ENCODE data around the gene NARS2. TPM values are rescaled to one million over a fixed set of nuclear protein-coding genes. Genes with fewer than 3 reads are reported as not detected.

Gene NARS2
- total RNA-seq, 1 donor from 2014 or later, result 17.5 TPM

- no peak for TF ChIP-seq CTCF (IDR thresholded peaks at IDR 0.05; ENCODE audit: borderline replicate concordance)
- no peaks in the 10 kb centered on the region for H3K9me3 ChIP-seq (replicated peaks)
Measured at GRCh38 chr11:78450866-78451265, 123.8 kb downstream of the NARS2 start.

GRCh38 chr11:78449866-78450265, 124.8 kb downstream of the NARS2 start:
- Histone ChIP-seq H3K4me3 (no peak overlapping the region), H3K27ac (replicated peaks) (no peak overlapping the region), H3K4me1 (no peaks in the 10 kb centered on the region), H3K36me3 (no peaks in the 10 kb centered on the region), H3K9me3 (replicated peaks) (no peaks in the 10 kb centered on the region), H3K27me3 (ENCODE audit: low read depth) (no peaks in the 10 kb centered on the region)
- no peak for DNase-seq
- no peak for TF ChIP-seq CTCF (IDR thresholded peaks at IDR 0.05; ENCODE audit: borderline replicate concordance)
- intact Hi-C loops (cut with micrococcal nuclease), result no loop called here

More at GRCh38 chr11:78450866-78451265, 123.8 kb downstream of the NARS2 start:
- Histone ChIP-seq H3K27ac (replicated peaks) (no peak overlapping the region), H3K4me3 (no peak overlapping the region), H3K4me1 (no peaks in the 10 kb centered on the region), H3K36me3 (no peaks in the 10 kb centered on the region), H3K27me3 (ENCODE audit: low read depth) (no peaks in the 10 kb centered on the region)
- intact Hi-C loops (cut with micrococcal nuclease), result no loop called here
- DNase-seq, result no peak

GRCh38 chr11:78446210-78446609, 128.5 kb downstream of the NARS2 start:
- H3K27me3 ChIP-seq (ENCODE audit: low read depth), result no peaks in the 10 kb centered on the region
- no peak for DNase-seq
- no peaks in the 10 kb centered on the region for H3K9me3 ChIP-seq (replicated peaks)
- H3K27ac ChIP-seq (replicated peaks), result no peak overlapping the region
- peaks cover 15% of the 10 kb centered on the region for H3K36me3 ChIP-seq
- intact Hi-C loops (cut with micrococcal nuclease), result no loop called here
- TF ChIP-seq CTCF (IDR thresholded peaks at IDR 0.05; ENCODE audit: borderline replicate concordance), result no peak
- H3K4me3 ChIP-seq, result no peak overlapping the region
- no peaks in the 10 kb centered on the region for H3K4me1 ChIP-seq

- H3K27ac ChIP-seq (replicated peaks), result no peak overlapping the region
- H3K27me3 ChIP-seq (ENCODE audit: low read depth), result no peaks in the 10 kb centered on the region
- intact Hi-C loops (cut with micrococcal nuclease), result no loop called here
- no peaks in the 10 kb centered on the region for H3K4me1 ChIP-seq
- TF ChIP-seq CTCF (IDR thresholded peaks at IDR 0.05; ENCODE audit: borderline replicate concordance), result no peak
- H3K9me3 ChIP-seq (replicated peaks), result no peaks in the 10 kb centered on the region
- peaks cover 15% of the 10 kb centered on the region for H3K36me3 ChIP-seq
- DNase-seq, result no peak
- H3K4me3 ChIP-seq, result no peak overlapping the region
Measured at GRCh38 chr11:78444726-78445125, 129.9 kb downstream of the NARS2 start.

GRCh38 chr11:78441956-78442355, 132.7 kb downstream of the NARS2 start:
- H3K4me3 ChIP-seq, result no peak overlapping the region
- H3K27ac ChIP-seq (replicated peaks), result no peak overlapping the region
- no peaks in the 10 kb centered on the region for H3K9me3 ChIP-seq (replicated peaks)
- no peaks in the 10 kb centered on the region for H3K4me1 ChIP-seq
- intact Hi-C loops (cut with micrococcal nuclease), result no loop called here
- no peak for DNase-seq
- peaks cover 15% of the 10 kb centered on the region for H3K36me3 ChIP-seq
- no peaks in the 10 kb centered on the region for H3K27me3 ChIP-seq (ENCODE audit: low read depth)
- no peak for TF ChIP-seq CTCF (IDR thresholded peaks at IDR 0.05; ENCODE audit: borderline replicate concordance)
